Measurements from ENCODE around the gene KLF7.

GRCh38 chr2:207139552-207139951 is 26.2 kb downstream of the KLF7 start:
- TF ChIP-seq, protein P1, sequence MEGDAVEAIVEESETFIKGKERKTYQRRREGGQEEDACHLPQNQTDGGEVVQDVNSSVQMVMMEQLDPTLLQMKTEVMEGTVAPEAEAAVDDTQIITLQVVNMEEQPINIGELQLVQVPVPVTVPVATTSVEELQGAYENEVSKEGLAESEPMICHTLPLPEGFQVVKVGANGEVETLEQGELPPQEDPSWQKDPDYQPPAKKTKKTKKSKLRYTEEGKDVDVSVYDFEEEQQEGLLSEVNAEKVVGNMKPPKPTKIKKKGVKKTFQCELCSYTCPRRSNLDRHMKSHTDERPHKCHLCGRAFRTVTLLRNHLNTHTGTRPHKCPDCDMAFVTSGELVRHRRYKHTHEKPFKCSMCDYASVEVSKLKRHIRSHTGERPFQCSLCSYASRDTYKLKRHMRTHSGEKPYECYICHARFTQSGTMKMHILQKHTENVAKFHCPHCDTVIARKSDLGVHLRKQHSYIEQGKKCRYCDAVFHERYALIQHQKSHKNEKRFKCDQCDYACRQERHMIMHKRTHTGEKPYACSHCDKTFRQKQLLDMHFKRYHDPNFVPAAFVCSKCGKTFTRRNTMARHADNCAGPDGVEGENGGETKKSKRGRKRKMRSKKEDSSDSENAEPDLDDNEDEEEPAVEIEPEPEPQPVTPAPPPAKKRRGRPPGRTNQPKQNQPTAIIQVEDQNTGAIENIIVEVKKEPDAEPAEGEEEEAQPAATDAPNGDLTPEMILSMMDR (IDR thresholded peaks at IDR 0.05; ENCODE audit: borderline replicate concordance, extremely low read depth, low read length, poor library complexity, severe bottlenecking): no peak
- TF ChIP-seq EZH2 (IDR thresholded peaks at IDR 0.05; ENCODE audit: borderline replicate concordance, low read depth, low read length, severe bottlenecking): no peak

Data from DND-41 (cell line).